HT-29 (cell line): ENCODE results near the gene RAB31. TPM values are rescaled to one million over a fixed set of nuclear protein-coding genes. Genes with fewer than 3 reads are reported as not detected.

Experiments
- DNase-seq: peaks from one replicate; pipeline ENCODE4 v3.0.0-alpha.2; 2015; ENCODE audit warnings: low spot score
- total RNA-seq: library from RNA; depleted of rRNA; stranded (reverse); fragments of >200 nt; shearing (Covaris generic); gene quantifications from 2 replicates; pipeline ENCODE4 v1.2.3, GENCODE V29; 2014

RAB31 gene
- total RNA-seq, 1 experiment from 2014 or later, result 1.7 TPM

DNA sequence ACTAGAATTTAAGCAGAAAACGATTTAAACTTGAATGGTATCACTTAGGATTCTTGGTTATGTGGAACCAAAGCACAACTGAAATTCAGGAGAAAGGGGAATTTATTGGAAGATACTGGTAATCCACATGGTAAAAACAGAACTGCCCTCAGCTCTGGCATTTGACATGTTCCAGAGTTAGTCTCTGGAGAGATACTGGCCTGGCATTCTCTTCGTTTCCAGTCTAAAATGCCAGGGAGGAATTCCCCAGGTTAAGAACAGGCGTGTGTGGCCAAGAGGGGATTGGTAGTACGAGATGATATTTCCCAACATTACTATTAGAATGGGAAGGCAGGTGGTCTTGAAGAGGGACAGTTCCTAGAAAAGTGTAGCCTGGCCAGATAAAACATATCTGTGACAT lies 109.2 kb downstream of the RAB31 start:
- no peak for DNase-seq

DNA sequence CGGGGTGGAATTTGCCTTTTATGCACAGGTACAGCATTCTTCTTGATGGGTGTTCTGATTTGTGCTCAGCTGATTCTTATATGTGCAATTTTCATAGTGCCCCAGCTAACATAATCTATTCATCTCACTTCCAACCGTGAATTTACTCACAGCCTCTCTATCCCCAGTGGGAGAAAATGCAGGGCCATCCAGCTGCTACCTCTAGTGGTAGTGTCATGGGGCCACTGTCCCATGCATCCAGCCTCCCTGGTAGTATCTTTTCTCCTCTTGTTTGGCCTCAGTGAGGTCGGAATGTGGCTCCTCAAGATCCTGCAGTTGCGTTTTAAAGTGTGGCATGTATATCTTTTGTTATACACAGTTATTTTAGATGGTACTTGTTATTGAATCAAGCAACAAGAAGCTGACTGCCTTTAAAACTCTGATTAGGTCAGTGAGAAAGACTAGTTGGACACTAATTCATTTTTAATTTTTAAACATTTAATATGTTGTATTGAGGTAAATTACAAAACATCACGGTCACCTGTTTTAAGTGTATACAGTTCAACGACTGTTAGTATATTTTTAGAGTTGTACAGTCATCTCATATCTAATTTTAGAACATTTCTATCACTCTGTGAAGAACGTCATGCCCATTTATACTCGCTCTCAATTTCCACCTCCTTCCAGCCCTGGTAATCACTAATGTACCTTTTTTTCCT lies 109.8 kb downstream of the RAB31 start:
- no peak for DNase-seq

GRCh38 chr18:9818423-9818734 lies 110.3 kb downstream of the RAB31 start:
- no peak for DNase-seq

- DNase-seq, result no peak
Observed at GRCh38 chr18:9820127-9820526, 112.0 kb downstream of the RAB31 start.

DNA sequence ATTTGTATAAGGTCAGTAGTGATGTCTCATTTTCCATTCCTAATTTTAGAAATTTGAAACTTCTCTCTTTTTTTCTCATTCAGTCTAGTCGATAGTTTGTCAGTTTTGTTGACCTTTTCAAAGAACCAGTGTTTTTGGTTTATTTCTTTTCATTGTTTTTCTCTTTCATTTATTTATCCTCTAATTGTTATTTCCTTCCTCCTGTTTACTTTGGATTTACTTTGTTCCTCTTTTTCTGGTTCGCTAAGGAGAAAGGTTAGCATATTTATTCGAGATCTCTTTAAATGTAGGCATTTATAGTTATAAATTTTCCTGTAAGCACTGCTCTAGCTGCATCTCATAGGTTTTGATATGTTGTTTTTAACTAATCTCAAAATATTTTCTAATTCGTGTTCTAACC lies 112.6 kb downstream of the RAB31 start:
- no peak for DNase-seq

GRCh38 chr18:9822587-9823185 lies 114.6 kb downstream of the RAB31 start:
- no peak for DNase-seq

- DNase-seq, result no peak
Observed at GRCh38 chr18:9823805-9824473, 115.8 kb downstream of the RAB31 start.

DNA sequence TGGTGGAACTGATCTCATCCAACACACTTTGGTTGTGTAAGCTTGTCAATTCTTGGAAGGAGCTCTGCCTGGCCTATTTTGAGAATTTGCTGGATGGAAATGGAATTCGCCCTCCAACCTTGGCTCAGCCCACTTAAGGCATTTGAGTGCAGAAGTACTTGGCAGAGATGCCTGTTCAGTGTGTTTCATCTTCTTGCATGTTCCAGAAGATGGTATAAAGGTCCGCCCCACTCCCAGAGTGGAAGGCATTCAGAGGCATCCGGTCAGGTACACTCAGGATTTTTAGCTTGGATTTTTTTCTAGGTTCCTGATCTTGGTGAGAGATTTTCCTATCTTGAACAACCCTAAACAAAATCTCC lies 116.4 kb downstream of the RAB31 start:
- peak; percentile 78 for DNase-seq

- DNase-seq, result no peak
Observed at GRCh38 chr18:9824952-9825371, 116.9 kb downstream of the RAB31 start.

DNA sequence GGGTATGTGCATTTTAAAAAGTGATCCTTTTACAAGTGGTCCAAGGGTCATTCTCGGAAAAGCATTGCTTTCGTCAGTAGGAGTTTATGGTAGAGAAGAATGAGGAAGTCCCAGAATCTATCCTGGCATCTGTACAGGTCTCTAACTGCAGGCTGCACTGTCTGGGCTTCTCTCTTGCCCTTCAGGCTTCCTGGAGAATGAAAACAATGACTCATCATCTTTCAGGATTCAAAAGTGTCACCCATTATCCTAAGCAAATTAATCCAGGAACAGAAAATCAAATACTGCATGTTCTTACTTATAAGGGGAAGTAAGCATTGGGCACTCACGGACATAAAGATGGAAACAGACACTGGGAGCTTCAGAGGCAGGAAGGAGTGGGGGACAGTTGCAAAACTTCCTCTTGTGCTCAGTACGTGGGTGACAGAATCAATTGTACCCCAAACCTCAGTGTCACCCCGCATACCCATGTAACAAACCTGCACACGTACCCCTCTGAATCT lies 117.5 kb downstream of the RAB31 start:
- peak; percentile 97 for DNase-seq

DNA sequence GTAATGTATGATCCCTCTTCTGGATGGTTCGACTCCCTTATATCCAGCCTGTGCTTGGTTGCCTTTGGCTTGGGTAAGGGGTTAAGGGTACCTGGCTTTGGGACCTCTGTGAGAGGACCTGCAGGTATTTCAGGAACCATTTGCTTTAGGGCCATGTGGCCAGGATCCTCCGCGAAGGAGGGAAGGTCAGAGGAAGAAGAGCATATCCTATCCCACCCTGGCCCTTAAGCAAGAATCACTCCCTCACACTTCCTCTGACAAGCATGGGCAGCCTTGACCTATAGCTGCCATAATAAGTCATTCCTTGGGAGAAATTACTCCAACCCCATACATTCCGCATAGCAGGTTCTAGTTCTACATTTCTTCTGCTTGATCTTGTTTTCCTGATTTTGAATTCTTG lies 118.6 kb downstream of the RAB31 start:
- DNase-seq, result no peak

DNA sequence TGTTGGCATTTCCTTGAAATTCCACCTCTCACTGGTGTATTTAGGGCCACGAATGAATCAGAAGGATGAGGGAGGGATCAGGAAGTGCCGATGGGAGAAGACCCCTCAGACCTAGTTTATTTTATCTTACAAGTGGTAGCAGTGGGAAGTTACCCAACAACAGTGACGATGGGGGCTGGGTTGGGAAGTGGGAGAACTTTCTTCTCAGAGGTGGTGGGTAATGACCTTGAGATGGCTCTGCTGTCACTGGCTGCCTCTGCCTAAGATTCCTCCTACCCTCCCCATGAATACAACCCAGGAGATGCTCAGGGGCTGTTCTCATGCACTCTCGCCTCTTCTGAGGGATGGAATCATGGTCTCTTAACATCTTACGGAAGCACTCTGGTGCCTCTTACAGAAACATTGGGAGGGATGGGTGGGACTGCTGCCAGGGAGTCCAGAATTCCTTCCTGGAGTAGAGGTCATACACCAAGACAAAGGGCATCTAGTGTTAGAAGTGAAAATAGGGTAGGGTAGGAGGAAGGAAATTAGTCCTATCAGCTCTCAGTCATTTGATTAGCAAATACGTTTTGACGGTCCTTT lies 119.2 kb downstream of the RAB31 start:
- DNase-seq, result no peak

- DNase-seq, result peak; percentile 96
Observed at GRCh38 chr18:9827793-9828505, 119.8 kb downstream of the RAB31 start.

- peak; percentile 50 for DNase-seq
Observed at GRCh38 chr18:9828506-9829396, 120.7 kb downstream of the RAB31 start.

- no peak for DNase-seq
Observed at GRCh38 chr18:9829397-9829712, 121.3 kb downstream of the RAB31 start.

GRCh38 chr18:9831036-9831722 lies 123.1 kb downstream of the RAB31 start:
- no peak for DNase-seq

- DNase-seq, result no peak
Observed at GRCh38 chr18:9831723-9832199, 123.7 kb downstream of the RAB31 start.

DNA sequence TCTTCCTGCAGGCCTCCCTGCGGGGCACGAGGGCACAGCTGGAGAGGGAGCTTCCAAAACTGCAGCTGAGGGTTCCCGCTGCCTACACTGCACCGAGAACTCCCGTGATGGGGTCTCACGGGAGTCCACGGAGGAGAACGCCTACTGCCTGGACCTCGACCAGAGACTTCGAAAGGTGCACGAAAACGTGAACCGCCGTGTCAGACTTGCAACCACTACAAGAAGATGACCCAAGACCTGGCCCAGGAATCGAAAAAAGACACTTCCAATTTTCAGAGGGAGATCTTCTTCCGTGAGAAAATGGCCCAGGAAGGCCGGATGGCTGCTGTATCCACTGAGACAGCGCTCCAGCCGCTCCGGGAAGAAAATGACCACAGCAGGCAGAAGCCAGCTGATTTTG lies 124.8 kb downstream of the RAB31 start:
- no peak for DNase-seq

GRCh38 chr18:9834551-9834950 lies 126.5 kb downstream of the RAB31 start:
- no peak for DNase-seq

- no peak for DNase-seq
Observed at GRCh38 chr18:9835113-9835755, 127.1 kb downstream of the RAB31 start.
